ENCODE data around the gene RASGRP3.

Gene RASGRP3, protein sequence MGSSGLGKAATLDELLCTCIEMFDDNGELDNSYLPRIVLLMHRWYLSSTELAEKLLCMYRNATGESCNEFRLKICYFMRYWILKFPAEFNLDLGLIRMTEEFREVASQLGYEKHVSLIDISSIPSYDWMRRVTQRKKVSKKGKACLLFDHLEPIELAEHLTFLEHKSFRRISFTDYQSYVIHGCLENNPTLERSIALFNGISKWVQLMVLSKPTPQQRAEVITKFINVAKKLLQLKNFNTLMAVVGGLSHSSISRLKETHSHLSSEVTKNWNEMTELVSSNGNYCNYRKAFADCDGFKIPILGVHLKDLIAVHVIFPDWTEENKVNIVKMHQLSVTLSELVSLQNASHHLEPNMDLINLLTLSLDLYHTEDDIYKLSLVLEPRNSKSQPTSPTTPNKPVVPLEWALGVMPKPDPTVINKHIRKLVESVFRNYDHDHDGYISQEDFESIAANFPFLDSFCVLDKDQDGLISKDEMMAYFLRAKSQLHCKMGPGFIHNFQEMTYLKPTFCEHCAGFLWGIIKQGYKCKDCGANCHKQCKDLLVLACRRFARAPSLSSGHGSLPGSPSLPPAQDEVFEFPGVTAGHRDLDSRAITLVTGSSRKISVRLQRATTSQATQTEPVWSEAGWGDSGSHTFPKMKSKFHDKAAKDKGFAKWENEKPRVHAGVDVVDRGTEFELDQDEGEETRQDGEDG

DNA sequence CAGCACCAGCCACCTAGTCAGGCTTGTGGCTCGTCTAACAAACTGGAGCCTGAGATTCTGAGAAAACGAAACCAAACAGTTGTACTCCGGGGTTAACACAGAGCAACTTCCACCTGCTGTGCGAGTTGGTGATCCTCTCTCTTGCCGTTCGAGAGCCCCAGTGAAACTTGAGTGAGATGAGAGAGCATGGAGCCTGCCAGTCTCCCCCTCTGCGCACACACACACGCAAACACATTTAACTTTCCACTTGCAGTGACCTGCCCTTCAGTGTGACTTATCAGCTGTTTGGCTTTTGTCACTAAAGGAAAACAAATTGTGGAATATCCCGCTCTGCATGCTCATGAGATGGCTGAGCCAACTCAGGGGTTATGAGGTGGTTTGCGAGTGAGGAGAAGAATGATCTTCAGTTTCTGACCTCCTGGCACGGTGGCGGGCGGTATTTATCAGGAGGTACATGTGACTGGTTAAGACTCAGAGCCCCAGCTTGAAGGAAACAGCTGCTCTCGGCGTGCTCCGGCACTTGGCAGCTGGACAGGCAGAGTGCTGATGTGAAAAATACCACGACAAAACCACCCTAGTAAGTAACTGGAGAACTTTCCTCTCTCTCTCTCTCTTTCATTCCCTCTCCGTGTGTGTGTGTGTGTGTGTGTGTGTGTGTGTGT is at the start of gene RASGRP3:
Gene RASGRP3, plus strand, starts transcription at position 519 of the 662 bp plus-strand sequence. CDS start 38,488 bp downstream, outside the sequence.
- peak within 1 kb of the TSS; percentile 91 for H3K4me3 ChIP-seq (ENCODE audit: low read depth, low read length)
- H3K27ac ChIP-seq = no peak within 1 kb of the TSS
- peak; percentile 57 for DNase-seq
- no peaks in the 10 kb centered on the region for H3K36me3 ChIP-seq
- no peaks in the 10 kb centered on the region for H3K27me3 ChIP-seq (ENCODE audit: insufficient read depth, low read depth, severe bottlenecking)
- TF ChIP-seq, protein P1, sequence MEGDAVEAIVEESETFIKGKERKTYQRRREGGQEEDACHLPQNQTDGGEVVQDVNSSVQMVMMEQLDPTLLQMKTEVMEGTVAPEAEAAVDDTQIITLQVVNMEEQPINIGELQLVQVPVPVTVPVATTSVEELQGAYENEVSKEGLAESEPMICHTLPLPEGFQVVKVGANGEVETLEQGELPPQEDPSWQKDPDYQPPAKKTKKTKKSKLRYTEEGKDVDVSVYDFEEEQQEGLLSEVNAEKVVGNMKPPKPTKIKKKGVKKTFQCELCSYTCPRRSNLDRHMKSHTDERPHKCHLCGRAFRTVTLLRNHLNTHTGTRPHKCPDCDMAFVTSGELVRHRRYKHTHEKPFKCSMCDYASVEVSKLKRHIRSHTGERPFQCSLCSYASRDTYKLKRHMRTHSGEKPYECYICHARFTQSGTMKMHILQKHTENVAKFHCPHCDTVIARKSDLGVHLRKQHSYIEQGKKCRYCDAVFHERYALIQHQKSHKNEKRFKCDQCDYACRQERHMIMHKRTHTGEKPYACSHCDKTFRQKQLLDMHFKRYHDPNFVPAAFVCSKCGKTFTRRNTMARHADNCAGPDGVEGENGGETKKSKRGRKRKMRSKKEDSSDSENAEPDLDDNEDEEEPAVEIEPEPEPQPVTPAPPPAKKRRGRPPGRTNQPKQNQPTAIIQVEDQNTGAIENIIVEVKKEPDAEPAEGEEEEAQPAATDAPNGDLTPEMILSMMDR (IDR thresholded peaks at IDR 0.05; ENCODE audit: low read depth, low read length) = no peak
- H3K9me3 ChIP-seq (ENCODE audit: severe bottlenecking) = no peaks in the 10 kb centered on the region

DNA sequence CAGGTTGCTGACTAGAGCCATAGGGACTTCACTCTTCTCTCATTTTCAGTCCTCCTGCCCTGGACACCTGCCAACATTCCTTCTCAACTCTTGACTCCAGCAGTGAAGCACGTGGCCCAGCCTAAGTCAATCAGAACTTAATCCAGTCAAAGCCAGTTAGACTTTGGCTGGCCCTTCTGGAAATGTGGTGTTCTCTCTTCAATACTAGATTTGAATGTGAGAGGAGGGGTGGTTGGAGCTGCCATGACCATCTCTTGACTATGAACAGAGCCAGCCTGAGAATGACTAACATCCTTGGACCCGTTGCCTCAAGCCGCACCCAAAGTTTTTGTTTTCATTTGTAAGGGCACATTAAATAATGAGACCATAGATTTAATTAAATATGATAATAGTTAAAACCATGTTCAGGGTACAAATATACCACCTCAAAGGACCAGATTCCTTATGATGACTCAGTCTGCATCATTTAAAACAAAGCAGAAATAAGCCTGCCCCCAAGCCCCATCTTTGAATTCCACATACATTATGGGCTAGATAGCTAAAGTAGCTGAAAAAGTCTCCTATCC is 49.7 kb upstream of the RASGRP3 start:
- H3K27me3 ChIP-seq (ENCODE audit: insufficient read depth, low read depth, severe bottlenecking) = no peaks in the 10 kb centered on the region
- no peak overlapping the region for H3K4me3 ChIP-seq (ENCODE audit: low read depth, low read length)
- no peak overlapping the region for H3K27ac ChIP-seq
- peak; percentile 61 for DNase-seq
- no peaks in the 10 kb centered on the region for H3K36me3 ChIP-seq
- H3K9me3 ChIP-seq (ENCODE audit: severe bottlenecking) = no peaks in the 10 kb centered on the region
- TF ChIP-seq, protein P1 (IDR thresholded peaks at IDR 0.05; ENCODE audit: low read depth, low read length) = no peak

DNA sequence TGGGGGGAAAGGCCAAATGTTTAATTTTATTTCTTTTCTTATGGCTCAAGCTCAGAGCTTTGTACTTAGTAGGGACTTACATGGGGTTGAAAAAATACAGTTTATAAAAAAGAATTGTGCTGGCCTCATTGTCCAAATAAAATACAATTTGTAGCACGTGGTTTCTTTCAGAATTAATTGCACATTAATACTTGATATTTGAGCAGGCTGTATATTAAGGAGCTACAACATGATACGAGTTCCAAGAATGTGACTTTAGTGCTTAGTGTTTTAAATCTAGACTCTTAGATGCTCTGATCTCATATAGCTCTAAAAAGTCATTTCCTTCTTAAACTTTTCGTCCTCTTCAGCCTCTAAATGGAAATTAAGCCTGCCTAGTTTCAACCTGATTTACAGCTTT is 46.4 kb upstream of the RASGRP3 start:
- no peak for DNase-seq
- TF ChIP-seq, protein P1 (IDR thresholded peaks at IDR 0.05; ENCODE audit: low read depth, low read length) = no peak
- no peaks in the 10 kb centered on the region for H3K36me3 ChIP-seq
- no peak overlapping the region for H3K27ac ChIP-seq
- peaks cover 3% of the 10 kb centered on the region for H3K9me3 ChIP-seq (ENCODE audit: severe bottlenecking)
- H3K27me3 ChIP-seq (ENCODE audit: insufficient read depth, low read depth, severe bottlenecking) = no peaks in the 10 kb centered on the region
- no peak overlapping the region for H3K4me3 ChIP-seq (ENCODE audit: low read depth, low read length)

DNA sequence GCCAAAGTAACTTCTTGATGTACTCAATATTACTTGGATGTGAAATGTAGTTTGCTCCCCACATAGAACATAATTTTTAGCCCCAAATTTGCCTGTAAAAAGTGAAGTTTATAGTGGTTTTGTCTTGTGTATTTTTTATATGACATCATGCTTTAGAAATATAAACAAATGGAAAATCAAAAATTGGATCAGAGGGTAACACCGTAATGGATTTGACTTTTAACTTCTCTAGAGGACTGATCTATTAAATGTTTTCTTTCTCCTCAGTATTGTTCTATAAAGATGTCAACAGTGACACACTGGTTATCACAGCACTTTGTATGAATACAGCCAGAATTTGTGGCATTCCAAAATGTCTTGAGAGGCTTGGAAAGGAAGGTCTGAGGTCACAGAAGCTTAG is 45.6 kb upstream of the RASGRP3 start:
- no peak for DNase-seq
- Histone ChIP-seq H3K36me3 (no peaks in the 10 kb centered on the region), H3K27me3 (ENCODE audit: insufficient read depth, low read depth, severe bottlenecking) (no peaks in the 10 kb centered on the region), H3K27ac (no peak overlapping the region), H3K4me3 (ENCODE audit: low read depth, low read length) (no peak overlapping the region), H3K9me3 (ENCODE audit: severe bottlenecking) (peaks cover 3% of the 10 kb centered on the region)
- TF ChIP-seq, protein P1 (IDR thresholded peaks at IDR 0.05; ENCODE audit: low read depth, low read length) = no peak

DNA sequence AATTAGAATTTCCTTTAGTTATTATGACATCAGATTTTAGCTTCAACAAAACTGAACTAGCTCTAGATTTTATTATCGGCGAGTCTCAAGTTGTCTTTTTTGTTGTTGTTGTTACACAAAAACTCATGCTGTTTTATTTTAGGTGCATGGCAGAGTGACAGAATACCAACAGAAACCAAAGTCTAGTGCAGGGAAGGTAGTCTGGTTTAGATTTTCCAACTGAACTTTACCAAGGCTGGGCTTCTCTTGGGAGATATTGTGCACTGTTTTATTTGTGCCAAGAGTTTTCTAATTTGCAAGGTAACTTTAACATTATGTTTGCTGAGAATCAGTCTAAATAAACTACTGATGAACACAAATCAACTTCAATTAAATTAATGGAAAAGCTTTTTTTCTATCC is 43.6 kb upstream of the RASGRP3 start:
- Histone ChIP-seq H3K27me3 (ENCODE audit: insufficient read depth, low read depth, severe bottlenecking) (no peaks in the 10 kb centered on the region), H3K36me3 (no peaks in the 10 kb centered on the region), H3K4me3 (ENCODE audit: low read depth, low read length) (no peak overlapping the region), H3K27ac (no peak overlapping the region), H3K9me3 (ENCODE audit: severe bottlenecking) (peaks cover 3% of the 10 kb centered on the region)
- TF ChIP-seq, protein P1 (IDR thresholded peaks at IDR 0.05; ENCODE audit: low read depth, low read length) = no peak
- DNase-seq = no peak
